Endothelial cell (in vitro differentiated cells): Measurements from ENCODE around the gene ACACA. TPM values are rescaled to one million over a fixed set of nuclear protein-coding genes. Genes with fewer than 3 reads are reported as not detected.
"Not testable (repeated sequence)": the region's sequence is repeated elsewhere in the genome, so short reads cannot be mapped to it uniquely, and the experiment has no call there.

Experiments used
- DNase-seq: peaks from one replicate; pipeline ENCODE4 v3.0.0; 2021; ENCODE audit warnings: low spot score
- H3K27ac Mint-ChIP-seq: one replicate; pipeline ENCODE4 v1.8.0; 2021; ENCODE audit warnings: mixed read lengths, inconsistent platforms; ENCODE audit not compliant: unreplicated experiment
- H3K27me3 Mint-ChIP-seq: one replicate; pipeline ENCODE4 v1.8.0; 2021; ENCODE audit warnings: mild to moderate bottlenecking, moderate library complexity, mixed read lengths, inconsistent platforms; ENCODE audit not compliant: unreplicated experiment
- H3K36me3 Mint-ChIP-seq: one replicate; pipeline ENCODE4 v1.8.0; 2021; ENCODE audit warnings: mild to moderate bottlenecking, low read depth, mixed read lengths, inconsistent platforms; ENCODE audit not compliant: unreplicated experiment
- H3K4me1 Mint-ChIP-seq: one replicate; pipeline ENCODE4 v1.8.0; 2021; ENCODE audit warnings: mild to moderate bottlenecking, mixed read lengths, inconsistent platforms; ENCODE audit not compliant: unreplicated experiment
- H3K4me3 Mint-ChIP-seq: one replicate; pipeline ENCODE4 v1.8.0; 2021; ENCODE audit warnings: mild to moderate bottlenecking, mixed read lengths, inconsistent platforms; ENCODE audit not compliant: unreplicated experiment
- H3K9me3 Mint-ChIP-seq: one replicate; pipeline ENCODE4 v1.8.0; 2021; ENCODE audit warnings: mixed read lengths, inconsistent platforms; ENCODE audit not compliant: unreplicated experiment
- CTCF ChIP-seq: fragments of 200-600 bp; sonication (generic); IDR thresholded peaks from one replicate; pipeline ENCODE4 v1.5.0; 2021; ENCODE audit warnings: antibody characterized with exemption; ENCODE audit not compliant: unreplicated experiment
- total RNA-seq: library from RNA; stranded (reverse); fragmentation: NEBNext Ultra II Directional; extraction: Animal tissue kit (Norgen Biotek cat#: 25700); gene quantifications from one replicate; pipeline ENCODE4 v1.2.1, GENCODE V29; 2021; ENCODE audit not compliant: unreplicated experiment

Gene ACACA
- total RNA-seq, 1 donor from 2014 or later, result 91.5 TPM

GRCh38 chr17:37410357-37410756 lies 3.7 kb upstream of the ACACA start:
- no peak for DNase-seq
- no peak overlapping the region for H3K27ac Mint-ChIP-seq
- no peak for TF ChIP-seq CTCF
- H3K27me3 Mint-ChIP-seq, result no peaks in the 10 kb centered on the region
- H3K9me3 Mint-ChIP-seq, result no peaks in the 10 kb centered on the region
- H3K36me3 Mint-ChIP-seq, result peaks cover 18% of the 10 kb centered on the region
- H3K4me1 Mint-ChIP-seq, result peaks cover 7% of the 10 kb centered on the region
- H3K4me3 Mint-ChIP-seq, result no peak overlapping the region

- not testable (repeated sequence) for H3K36me3 Mint-ChIP-seq, H3K4me1 Mint-ChIP-seq, H3K27ac Mint-ChIP-seq
Measured at GRCh38 chr17:37408145-37408479, 1.5 kb upstream of the ACACA start.

GRCh38 chr17:37405955-37406634 lies 541 bp downstream of the ACACA start:
- Mint-ChIP-seq H3K9me3 (no peaks in the 10 kb centered on the region), H3K4me1 (peaks cover 7% of the 10 kb centered on the region), H3K4me3 (peak overlapping the region; percentile 96), H3K27ac (peak overlapping the region; percentile 73), H3K36me3 (peaks cover 2% of the 10 kb centered on the region), H3K27me3 (no peaks in the 10 kb centered on the region)
- no peak for DNase-seq
- no peak for TF ChIP-seq CTCF

More at GRCh38 chr17:37408145-37408479, 1.5 kb upstream of the ACACA start:
- peak overlapping the region; percentile 67 for H3K4me3 Mint-ChIP-seq
- not testable (repeated sequence) for DNase-seq, H3K27me3 Mint-ChIP-seq, H3K9me3 Mint-ChIP-seq

GRCh38 chr17:37405522-37405921 lies 1.1 kb downstream of the ACACA start:
- H3K4me3 Mint-ChIP-seq, result peak overlapping the region; percentile 96
- not testable (repeated sequence) for H3K36me3 Mint-ChIP-seq, H3K27ac Mint-ChIP-seq, H3K9me3 Mint-ChIP-seq, H3K27me3 Mint-ChIP-seq, DNase-seq, H3K4me1 Mint-ChIP-seq

- Mint-ChIP-seq H3K4me1 (no peaks in the 10 kb centered on the region), H3K27me3 (no peaks in the 10 kb centered on the region), H3K4me3 (no peak overlapping the region), H3K36me3 (no peaks in the 10 kb centered on the region), H3K9me3 (no peaks in the 10 kb centered on the region), H3K27ac (no peak overlapping the region)
- no peak for TF ChIP-seq CTCF
- no peak for DNase-seq
Measured at GRCh38 chr17:37400505-37400904, 6.1 kb downstream of the ACACA start.

GRCh38 chr17:37399265-37399803 lies 7.3 kb downstream of the ACACA start:
- TF ChIP-seq CTCF, result no peak
- DNase-seq, result no peak
- H3K36me3 Mint-ChIP-seq, result no peaks in the 10 kb centered on the region
- H3K4me1 Mint-ChIP-seq, result no peaks in the 10 kb centered on the region
- no peak overlapping the region for H3K27ac Mint-ChIP-seq
- no peaks in the 10 kb centered on the region for H3K27me3 Mint-ChIP-seq
- H3K4me3 Mint-ChIP-seq, result no peak overlapping the region
- no peaks in the 10 kb centered on the region for H3K9me3 Mint-ChIP-seq
